ENCODE data around the gene NAGS. TPM values are rescaled to one million over a fixed set of nuclear protein-coding genes. Genes with fewer than 3 reads are reported as not detected.
"Not testable (repeated sequence)": the region's sequence is repeated elsewhere in the genome, so short reads cannot be mapped to it uniquely, and the experiment has no call there.

NAGS gene, protein sequence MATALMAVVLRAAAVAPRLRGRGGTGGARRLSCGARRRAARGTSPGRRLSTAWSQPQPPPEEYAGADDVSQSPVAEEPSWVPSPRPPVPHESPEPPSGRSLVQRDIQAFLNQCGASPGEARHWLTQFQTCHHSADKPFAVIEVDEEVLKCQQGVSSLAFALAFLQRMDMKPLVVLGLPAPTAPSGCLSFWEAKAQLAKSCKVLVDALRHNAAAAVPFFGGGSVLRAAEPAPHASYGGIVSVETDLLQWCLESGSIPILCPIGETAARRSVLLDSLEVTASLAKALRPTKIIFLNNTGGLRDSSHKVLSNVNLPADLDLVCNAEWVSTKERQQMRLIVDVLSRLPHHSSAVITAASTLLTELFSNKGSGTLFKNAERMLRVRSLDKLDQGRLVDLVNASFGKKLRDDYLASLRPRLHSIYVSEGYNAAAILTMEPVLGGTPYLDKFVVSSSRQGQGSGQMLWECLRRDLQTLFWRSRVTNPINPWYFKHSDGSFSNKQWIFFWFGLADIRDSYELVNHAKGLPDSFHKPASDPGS
- 1.8 and 4.6 TPM in 2 replicates for total RNA-seq

DNA sequence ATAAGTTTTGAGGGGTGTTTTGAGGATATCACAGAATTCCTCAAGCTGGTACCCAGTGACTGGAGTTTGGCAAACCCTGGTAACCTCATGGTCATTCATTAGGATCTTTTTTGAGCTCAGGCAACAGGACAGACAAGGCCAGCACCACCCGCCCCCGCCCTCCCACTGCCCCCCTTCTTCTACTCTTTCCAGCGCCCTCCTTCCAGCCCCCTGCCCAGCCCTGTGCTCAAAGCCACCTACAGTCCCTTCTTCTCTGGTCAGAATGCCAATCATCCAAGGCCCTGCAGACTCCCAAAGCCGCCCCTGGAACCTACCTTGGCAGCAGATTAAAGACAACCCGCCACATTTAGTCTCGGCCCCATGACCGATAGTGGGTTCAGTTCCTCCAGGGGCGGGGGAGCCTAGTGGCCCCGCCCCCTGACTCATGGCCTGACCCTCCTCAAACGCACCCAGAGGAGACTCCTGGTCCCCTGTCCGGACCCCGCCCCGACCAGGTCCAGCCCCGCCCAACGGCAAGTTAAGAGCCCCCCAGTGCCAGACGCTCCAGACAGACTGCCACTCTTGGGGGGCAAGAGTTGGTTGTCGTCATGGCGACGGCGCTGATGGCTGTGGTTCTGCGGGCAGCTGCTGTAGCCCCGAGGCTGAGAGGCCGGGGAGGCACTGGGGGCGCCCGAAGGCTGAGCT lies at the start of gene NAGS:
TSS of gene NAGS (plus strand) at position 546 of the 684 bp plus-strand sequence. CDS start at position 588, 42 bp downstream.
- no peak for DNase-seq (ENCODE audit: extremely low read depth, low read depth, low spot score)

- no peak for DNase-seq (ENCODE audit: extremely low read depth, low read depth, low spot score)
These were observed 48.2 kb upstream of the NAGS start for GRCh38 chr17:43956222-43956621.

- no peak for DNase-seq (ENCODE audit: extremely low read depth, low read depth, low spot score)
These were observed 45.6 kb upstream of the NAGS start for GRCh38 chr17:43958748-43959352.

DNA sequence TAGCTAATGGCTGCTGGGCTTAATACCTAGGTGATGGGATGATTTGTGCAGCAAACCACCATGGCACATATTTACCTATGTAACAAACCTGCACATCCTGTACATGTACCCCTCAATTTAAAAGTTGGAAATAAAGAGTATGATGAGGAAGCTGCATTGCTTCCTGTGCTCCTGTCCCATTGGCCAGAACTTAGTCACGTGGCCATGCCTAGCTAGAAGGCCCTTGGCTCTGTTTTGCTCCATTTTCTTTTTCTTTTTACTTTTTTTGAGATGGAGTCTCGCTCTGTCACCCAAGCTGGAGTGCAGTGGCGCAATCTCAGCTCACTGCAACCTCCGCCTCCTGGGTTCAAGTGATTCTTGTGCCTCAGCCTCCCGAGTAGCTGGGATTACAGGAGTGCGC lies 43.1 kb upstream of the NAGS start:
- DNase-seq (ENCODE audit: extremely low read depth, low read depth, low spot score), result not testable (repeated sequence)

DNA sequence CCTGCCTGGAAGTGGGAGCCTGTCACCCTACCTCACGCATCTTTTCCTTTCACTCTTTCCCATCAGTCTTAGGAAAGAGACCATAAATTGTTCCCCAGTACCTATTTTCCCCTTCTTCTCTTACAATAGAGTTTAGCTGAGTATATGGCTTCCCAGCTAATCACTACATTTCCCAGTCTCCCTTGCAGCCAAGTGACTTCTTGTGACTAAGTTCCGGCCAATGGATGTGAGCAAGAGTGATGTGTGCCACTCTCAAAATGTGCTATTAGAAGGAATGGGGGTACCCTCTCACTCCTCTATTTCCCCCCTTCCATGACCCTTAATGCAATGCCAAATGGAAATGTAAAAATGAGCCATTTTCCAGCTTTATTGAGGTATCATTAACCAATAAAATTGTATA lies 42.5 kb upstream of the NAGS start:
- no peak for DNase-seq (ENCODE audit: extremely low read depth, low read depth, low spot score)

- no peak for DNase-seq (ENCODE audit: extremely low read depth, low read depth, low spot score)
These were observed 41.9 kb upstream of the NAGS start for GRCh38 chr17:43962479-43962878.

- no peak for DNase-seq (ENCODE audit: extremely low read depth, low read depth, low spot score)
These were observed 38.1 kb upstream of the NAGS start for GRCh38 chr17:43966276-43966675.

GRCh38 chr17:43967251-43967875 lies 37.1 kb upstream of the NAGS start:
- no peak for DNase-seq (ENCODE audit: extremely low read depth, low read depth, low spot score)

GRCh38 chr17:43970366-43970765 lies 34.1 kb upstream of the NAGS start:
- DNase-seq (ENCODE audit: extremely low read depth, low read depth, low spot score), result no peak

DNA sequence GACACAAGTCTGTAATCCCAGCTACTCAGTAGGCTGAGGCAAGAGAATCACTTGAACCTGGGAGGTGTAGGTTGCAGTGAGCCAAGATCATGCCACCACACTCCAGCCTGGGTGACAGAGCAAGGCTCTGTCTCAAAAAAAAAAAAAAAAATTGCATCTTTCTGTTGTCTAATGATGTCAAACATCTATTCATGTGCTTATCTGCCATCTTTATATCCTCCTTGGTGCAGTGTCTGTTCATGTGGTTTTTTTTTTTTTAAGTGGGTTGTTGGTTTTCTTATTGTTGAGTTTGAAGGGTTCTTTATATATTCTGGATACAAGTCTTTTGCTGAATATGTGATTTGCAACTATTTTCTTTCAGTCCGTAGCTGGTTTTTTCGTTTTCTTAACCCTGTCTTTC lies 33.0 kb upstream of the NAGS start:
- not testable (repeated sequence) for DNase-seq (ENCODE audit: extremely low read depth, low read depth, low spot score)

DNA sequence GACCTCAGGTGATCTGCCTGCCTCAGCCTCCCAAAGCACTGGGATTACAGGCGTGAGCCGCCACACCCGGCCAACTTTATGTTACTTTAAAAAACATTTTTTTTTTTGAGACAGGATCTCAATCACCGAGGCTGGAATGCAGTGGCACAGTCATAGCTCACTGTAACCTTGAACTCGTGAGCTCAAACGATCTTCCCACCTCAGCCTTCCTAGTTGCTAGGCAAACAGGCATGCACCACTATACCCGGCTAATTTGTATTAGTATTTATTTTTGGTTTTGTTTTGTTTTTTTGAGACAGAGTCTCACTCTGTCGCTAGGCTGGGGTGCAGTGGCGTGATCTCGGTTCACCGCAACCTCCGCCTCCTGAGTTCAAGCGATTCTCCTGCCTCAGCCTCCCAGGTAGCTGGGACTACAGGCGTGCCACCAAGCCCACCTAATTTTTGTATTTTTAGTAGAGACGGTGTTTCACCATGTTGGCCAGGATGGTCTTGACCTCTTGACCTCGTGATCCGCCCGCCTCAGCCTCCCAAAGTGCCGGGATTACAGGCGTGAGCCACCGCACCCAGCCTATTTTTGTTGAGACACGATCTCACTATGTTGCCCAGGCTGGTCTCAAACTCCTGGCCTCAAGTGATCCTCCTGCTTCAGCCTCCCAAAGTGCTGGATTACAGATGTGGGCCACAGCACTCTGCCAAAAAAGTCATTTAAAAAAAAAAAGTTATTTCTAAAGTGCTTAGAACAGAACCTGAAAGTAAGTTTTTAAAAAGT lies 31.8 kb upstream of the NAGS start:
- not testable (repeated sequence) for DNase-seq (ENCODE audit: extremely low read depth, low read depth, low spot score)

GRCh38 chr17:43974382-43975266 lies 29.8 kb upstream of the NAGS start:
- no peak for DNase-seq (ENCODE audit: extremely low read depth, low read depth, low spot score)

DNA sequence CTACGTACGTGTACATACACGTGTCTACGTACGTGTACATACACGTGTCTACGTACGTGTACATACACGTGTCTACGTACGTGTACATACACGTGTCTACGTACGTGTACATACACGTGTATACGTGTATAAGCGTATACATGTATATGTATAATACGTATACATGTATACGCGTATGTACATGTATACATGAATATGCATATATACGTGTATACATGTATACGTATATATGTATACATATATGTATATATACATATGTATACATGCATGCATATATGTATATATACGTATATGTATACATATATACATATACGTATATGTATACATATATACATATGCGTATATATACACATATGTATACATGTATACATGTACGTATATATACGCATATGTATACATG lies 28.5 kb upstream of the NAGS start:
- no peak for DNase-seq (ENCODE audit: extremely low read depth, low read depth, low spot score)

DNA sequence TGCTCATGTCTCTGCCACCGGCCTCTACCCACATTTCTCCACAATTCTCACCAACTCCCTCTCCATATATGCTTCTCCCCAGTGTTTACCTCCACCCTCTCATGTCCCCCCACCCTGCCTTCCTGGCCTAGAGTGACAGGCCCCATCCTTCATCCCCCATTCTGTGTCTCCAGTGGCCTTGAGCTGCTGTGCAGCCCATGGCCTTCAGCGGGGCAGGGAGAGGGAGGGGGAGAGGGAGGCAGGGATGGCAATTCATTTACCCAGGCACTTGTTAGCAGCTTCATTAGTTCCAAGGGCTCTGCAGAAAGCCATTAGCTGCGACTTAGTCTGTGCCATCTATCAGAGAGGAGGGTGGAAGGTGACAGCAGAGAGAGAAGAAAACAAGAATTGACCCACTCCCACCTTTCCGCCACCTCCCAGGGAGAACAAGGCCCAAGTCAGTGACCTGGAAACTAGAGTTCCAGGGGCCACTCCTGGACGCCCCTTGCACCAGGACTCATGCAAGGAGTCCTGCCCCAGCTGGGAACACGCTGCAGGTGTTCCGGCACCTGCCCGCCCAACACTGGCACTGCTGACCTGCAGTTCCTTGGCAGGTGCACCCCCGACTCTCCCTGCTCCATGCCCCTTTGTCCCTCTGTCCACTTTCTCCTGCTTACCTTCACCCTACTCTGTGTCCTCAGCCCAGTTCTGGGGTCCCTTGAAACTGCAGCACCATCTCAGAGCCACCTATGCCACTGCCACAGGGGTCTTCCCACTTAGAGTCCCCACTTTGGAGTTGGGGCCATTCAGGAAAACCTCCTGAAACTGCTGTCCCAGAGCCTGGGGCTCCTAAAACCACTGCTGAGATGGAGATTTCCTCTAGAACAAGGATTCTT lies 27.2 kb upstream of the NAGS start:
- DNase-seq (ENCODE audit: extremely low read depth, low read depth, low spot score), result no peak

GRCh38 chr17:43978078-43978477 lies 26.3 kb upstream of the NAGS start:
- no peak for DNase-seq (ENCODE audit: extremely low read depth, low read depth, low spot score)

- DNase-seq (ENCODE audit: extremely low read depth, low read depth, low spot score), result no peak
These were observed 25.4 kb upstream of the NAGS start for GRCh38 chr17:43979011-43979410.

GRCh38 chr17:43979671-43980070 lies 24.8 kb upstream of the NAGS start:
- no peak for DNase-seq (ENCODE audit: extremely low read depth, low read depth, low spot score)

GRCh38 chr17:43982171-43982570 lies 22.3 kb upstream of the NAGS start:
- DNase-seq (ENCODE audit: extremely low read depth, low read depth, low spot score), result no peak

DNA sequence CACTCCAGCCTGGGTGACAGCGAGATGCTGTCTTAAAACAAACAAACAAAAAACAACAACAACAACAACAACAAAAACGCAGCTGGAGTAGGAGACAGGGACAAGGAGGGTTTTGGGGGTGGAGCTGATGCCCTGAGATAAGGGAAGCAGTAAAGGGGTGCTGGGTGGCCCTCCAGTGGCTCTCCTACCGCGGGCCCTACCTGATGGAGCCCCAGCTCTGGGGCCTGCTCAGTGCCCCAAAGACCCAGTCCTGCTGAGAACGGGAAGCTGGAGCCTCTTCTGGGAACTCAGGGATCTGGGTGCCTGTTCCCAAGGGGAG lies 21.3 kb upstream of the NAGS start:
- no peak for DNase-seq (ENCODE audit: extremely low read depth, low read depth, low spot score)
